Heart right ventricle (tissue), 16 donors: ENCODE data around the gene PFKFB2. TPM values are rescaled to one million over a fixed set of nuclear protein-coding genes. Genes with fewer than 3 reads are reported as not detected.

Experiments
- ATAC-seq, 8 donors: fragments of 200-7000 bp; cut with Tn5 transposase; one replicate each; pipeline ENCODE4 v1.9.1; 2020; ENCODE audit warnings: mild to moderate bottlenecking in 8 of 8, moderate library complexity in 8 of 8, moderate number of reproducible peaks in 1 of 8
- DNase-seq, 2 donors: peaks; one replicate each; pipeline ENCODE4 v3.0.0-alpha.2; 2020
- H3K27ac ChIP-seq, 10 donors: fragments of 200-600 bp; sonication (generic) in 2 of 10; one replicate each; pipeline versions ENCODE4 v1.5.0 to v1.8.0; 2020 to 2022; ENCODE audit warnings: mild to moderate bottlenecking in 3 of 10
- H3K27me3 ChIP-seq, 7 donors: fragments of 200-600 bp; one replicate each; pipeline ENCODE4 v1.8.0; 2021 to 2022; ENCODE audit warnings: mild to moderate bottlenecking in 2 of 7
- H3K36me3 ChIP-seq, 9 donors: fragments of 200-600 bp; sonication (generic) in 1 of 9; one replicate each; pipeline versions ENCODE4 v1.5.0 to v1.8.0; 2020 to 2022; ENCODE audit warnings: mild to moderate bottlenecking in 2 of 9
- H3K4me1 ChIP-seq, 9 donors: fragments of 200-600 bp; sonication (generic) in 1 of 9; one replicate each; pipeline versions ENCODE4 v1.5.0 to v1.8.0; 2020 to 2022; ENCODE audit warnings: mild to moderate bottlenecking in 4 of 9
- H3K4me3 ChIP-seq, 10 donors: fragments of 200-600 bp; sonication (generic) in 2 of 10; one replicate each; pipeline versions ENCODE4 v1.5.0 to v1.8.0; 2020 to 2022; ENCODE audit warnings: mild to moderate bottlenecking in 7 of 10, moderate library complexity in 2 of 10
- H3K9me3 ChIP-seq, 11 donors: fragments of 200-600 bp in 10 of 11; sonication (generic) in 2 of 11; one replicate each; pipeline versions ENCODE4 v1.5.0 to v1.8.0; 2013 to 2022; ENCODE audit warnings: mild to moderate bottlenecking in 2 of 11, control low read depth in 1 of 11, moderate library complexity in 1 of 11
- CTCF ChIP-seq, 9 donors: fragments of 200-600 bp; sonication (generic) in 2 of 9; IDR thresholded peaks; one replicate each; pipeline versions ENCODE4 v1.5.0 to v1.8.0; 2021 to 2022; ENCODE audit warnings: antibody characterized with exemption in 9 of 9, mild to moderate bottlenecking in 5 of 9, moderate library complexity in 1 of 9
- WGBS, 2 donors: extraction: QIAGEN DNeasy Blood & Tissue Kit; methylation state at CpG; one replicate each; pipeline ENCODE4 v1.1.7; 2013; ENCODE audit warnings: inconsistent platforms in 1 of 2; 5-methylcytosine and 5-hydroxymethylcytosine counted together
- intact Hi-C, 10 donors: fragments of 100-400 bp; cut with DNase I; formaldehyde crosslinking; loops; one replicate each; pipeline versions ENCODE4 v1.11.1 to v1.14.2; 2022
- polyA plus RNA-seq, 2 donors: library from polyadenylated mRNA; stranded (reverse); fragments of 200-250 nt; gene quantifications; one replicate each; pipeline ENCODE4 v1.2.3, GENCODE V29; 2013
- total RNA-seq, 10 donors: library from RNA; stranded (reverse); fragmentation: NEBNext Ultra II Directional in 3 of 10; extraction: Animal tissue kit (Norgen Biotek cat#: 25700) in 3 of 10; gene quantifications; one replicate each; pipeline versions ENCODE4 v1.2.1 to v1.2.4, GENCODE V29; 2021 to 2023
- donor health status: Arrhythmogenic right ventricular cardiomyopathy.
- donor health status: ischemic (EF 13 %, LVEDD 7.1; RV severe dilation, severe dysfunction).
- donor health status: healthy with polysubstance abuse.
- donor health status: DM: no; HTN: yes; CAD: no.
- donor health status: DM: no; HTN: no; CAD: no.
- donor health status: ischemic (EF 25% LVEDD 6.9; RV normal size, moderate dysfunction).
- donor health status: ischemic (EF 25% LVEDD 5.7; RV mildly dilated, moderate dysfunction).
- donor health status: healthy.
- donor health status: DM: yes; HTN: yes; CAD: no.
- donor health status: Ischemic cardiomyopathy.
- donor health status: ischemic (EF 35%, LVEDD 5.7; RV mildly dilated, moderate dysfunction).
- donor health status: nonischemic (EF 11% LVEDD 7.7; RV severe dilation, severe dysfunction).
- donor health status: DM: yes; HTN: yes; CAD: no.
- donor health status: PGD.
- donor health status: ischemic (EF 29% LVEDD 5.4; RV normal size, mild dysfunction).
- donor health status: nonischemic (EF 23%, LVEDD 6.1; RV moderate dilation, normal function).

Gene PFKFB2
- total and polyA plus RNA-seq, 12 donors: 5.2 to 161 (median 69.2) TPM

DNA sequence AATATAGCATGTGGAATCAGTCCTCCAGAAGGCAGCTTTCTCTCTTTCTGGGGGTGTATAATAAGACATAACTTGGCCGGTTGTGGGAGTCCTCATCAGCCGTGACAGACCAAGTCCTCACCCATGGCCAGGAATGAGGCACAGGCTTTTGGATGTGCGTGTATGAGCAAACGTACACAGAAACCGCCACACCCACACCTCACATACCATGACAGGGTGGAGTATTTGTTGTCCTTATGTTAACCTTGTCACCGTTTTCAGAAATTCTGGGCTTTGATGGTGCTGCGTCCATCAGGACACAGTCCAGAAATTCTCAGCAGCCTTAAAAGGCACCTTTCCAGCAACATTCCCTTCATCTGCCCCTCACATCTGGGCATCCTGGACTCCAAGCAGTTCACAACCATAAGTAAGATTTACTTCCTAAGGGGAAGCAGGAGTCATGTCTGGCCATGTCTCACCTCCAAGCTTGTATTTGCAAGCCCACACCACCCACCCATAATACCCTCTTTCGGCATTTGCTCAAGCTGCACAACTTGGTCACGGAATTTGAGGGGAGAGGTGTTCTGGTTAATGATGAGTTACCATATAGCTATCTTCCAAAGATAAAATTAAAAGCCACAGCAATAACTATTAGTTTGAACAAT is 32.9 kb upstream of the PFKFB2 start:
- intact Hi-C loops: no loop called here
- 88 to 89% methylated on average over 9 of the region's 9 CpGs for WGBS, 2 donors
- no peak for DNase-seq

DNA sequence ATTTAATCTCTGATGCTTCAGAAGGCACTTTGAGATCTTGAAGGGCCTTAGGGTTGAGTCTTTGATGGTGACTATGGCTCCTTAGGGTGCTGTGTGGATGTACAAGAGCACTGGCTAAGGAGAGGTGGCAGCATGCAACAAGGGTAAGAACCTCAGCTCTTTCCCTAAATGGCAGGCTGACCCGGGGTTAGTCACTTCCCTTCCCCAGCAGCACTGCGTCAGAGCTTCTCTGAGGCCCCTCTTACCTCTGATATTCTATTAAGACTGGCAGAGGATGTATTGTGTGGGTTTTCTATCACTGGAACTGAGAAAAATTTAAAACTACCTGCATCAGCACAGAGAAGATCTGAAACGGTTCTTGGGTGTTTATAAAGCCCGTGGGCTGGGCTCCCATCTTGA is 32.4 kb upstream of the PFKFB2 start:
- DNase-seq: no peak
- H3K4me1 ChIP-seq: peaks cover 2 to 55% (median 30%) of the 10 kb centered on the region in 9 donors
- no peak overlapping the region for H3K4me3 ChIP-seq
- no peaks in the 10 kb centered on the region for H3K36me3 ChIP-seq
- no peaks in the 10 kb centered on the region for H3K27me3 ChIP-seq
- 58 to 63% methylated on average over 4 of the region's 4 CpGs for WGBS, 2 donors
- intact Hi-C loops: no loop called here
- ATAC-seq: no peak
- TF ChIP-seq CTCF (IDR thresholded peaks at IDR 0.05): no peak
- H3K27ac ChIP-seq: no peak overlapping the region
- no peaks in the 10 kb centered on the region for H3K9me3 ChIP-seq

More for the DNA sequence above, 32.9 kb upstream of the PFKFB2 start:
- Histone ChIP-seq H3K4me3 (no peak overlapping the region), H3K9me3 (no peaks in the 10 kb centered on the region), H3K27ac (no peak overlapping the region), H3K36me3 (no peaks in the 10 kb centered on the region), H3K4me1 (peaks cover 2 to 50% (median 26%) of the 10 kb centered on the region in 9 donors), H3K27me3 (no peaks in the 10 kb centered on the region)
- no peak for ATAC-seq
- no peak for TF ChIP-seq CTCF (IDR thresholded peaks at IDR 0.05)

DNA sequence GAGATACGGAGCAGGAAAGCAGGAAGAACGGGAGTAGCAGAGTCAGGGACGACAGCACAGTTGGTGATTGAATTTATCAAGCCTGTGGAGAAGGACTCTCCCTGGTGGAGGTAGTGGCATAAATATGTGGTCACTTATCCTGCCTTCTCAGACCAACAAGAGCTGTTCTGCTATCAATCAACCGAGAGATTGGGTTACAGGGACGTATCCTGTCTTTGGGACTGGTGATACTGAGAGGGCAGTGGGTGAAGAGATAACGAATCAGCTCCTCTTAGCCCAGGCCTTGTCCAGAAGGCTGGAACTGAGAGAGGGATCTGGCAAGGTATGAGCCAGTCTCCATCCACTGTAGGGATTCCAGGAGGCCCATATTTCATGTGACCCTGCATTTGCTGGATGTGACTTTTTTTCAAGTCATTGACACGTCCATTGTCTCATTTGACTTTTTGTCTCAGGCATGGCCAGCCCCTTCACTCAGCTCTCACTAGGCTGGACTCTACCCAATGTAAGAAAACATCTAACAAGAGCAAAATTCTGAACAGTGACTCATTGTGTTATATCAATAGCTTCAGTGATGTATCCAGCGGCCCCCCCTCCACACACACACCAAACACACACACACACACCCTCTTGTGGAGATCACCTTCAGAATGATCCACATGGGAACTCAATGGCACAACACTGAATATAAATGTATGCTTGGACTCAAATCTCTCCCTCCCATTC is 31.8 kb upstream of the PFKFB2 start:
- intact Hi-C loops: no loop called here
- Histone ChIP-seq H3K36me3 (no peaks in the 10 kb centered on the region), H3K27ac (no peak overlapping the region), H3K27me3 (no peaks in the 10 kb centered on the region), H3K4me1 (peaks cover 2 to 61% (median 34%) of the 10 kb centered on the region in 9 donors), H3K4me3 (no peak overlapping the region), H3K9me3 (no peaks in the 10 kb centered on the region)
- DNase-seq: no peak
- no peak for ATAC-seq
- 50 to 55% methylated on average over 8 of the region's 8 CpGs for WGBS, 2 donors
- TF ChIP-seq CTCF (IDR thresholded peaks at IDR 0.05): no peak

GRCh38 chr1:207021876-207022596 is 31.0 kb upstream of the PFKFB2 start:
- WGBS, 2 donors: 88 to 89% methylated on average over 15 of the region's 15 CpGs
- peaks cover 2 to 68% (median 37%) of the 10 kb centered on the region in 9 donors for H3K4me1 ChIP-seq
- no peak for DNase-seq

More at GRCh38 chr1:207021876-207022596, 31.0 kb upstream of the PFKFB2 start:
- intact Hi-C loops: no loop called here
- Histone ChIP-seq H3K27me3 (no peaks in the 10 kb centered on the region), H3K4me3 (no peak overlapping the region), H3K36me3 (no peaks in the 10 kb centered on the region), H3K9me3 (no peaks in the 10 kb centered on the region), H3K27ac (peak overlapping the region in 5 of 10 donors; percentile 85 to 96 (median 89))
- peak in 1 of 8 donors; percentile 3 for ATAC-seq
- TF ChIP-seq CTCF (IDR thresholded peaks at IDR 0.05): no peak
